Kidney capillary endothelial cell (primary cell): ENCODE results near the gene MYH6.
"Not testable (repeated sequence)": the region's sequence is repeated elsewhere in the genome, so short reads cannot be mapped to it uniquely, and the experiment has no call there.

Experiments used
- DNase-seq: peaks from one replicate; pipeline ENCODE4 v3.0.0-alpha.2; 2018; ENCODE audit warnings: low spot score

MYH6 gene

DNA sequence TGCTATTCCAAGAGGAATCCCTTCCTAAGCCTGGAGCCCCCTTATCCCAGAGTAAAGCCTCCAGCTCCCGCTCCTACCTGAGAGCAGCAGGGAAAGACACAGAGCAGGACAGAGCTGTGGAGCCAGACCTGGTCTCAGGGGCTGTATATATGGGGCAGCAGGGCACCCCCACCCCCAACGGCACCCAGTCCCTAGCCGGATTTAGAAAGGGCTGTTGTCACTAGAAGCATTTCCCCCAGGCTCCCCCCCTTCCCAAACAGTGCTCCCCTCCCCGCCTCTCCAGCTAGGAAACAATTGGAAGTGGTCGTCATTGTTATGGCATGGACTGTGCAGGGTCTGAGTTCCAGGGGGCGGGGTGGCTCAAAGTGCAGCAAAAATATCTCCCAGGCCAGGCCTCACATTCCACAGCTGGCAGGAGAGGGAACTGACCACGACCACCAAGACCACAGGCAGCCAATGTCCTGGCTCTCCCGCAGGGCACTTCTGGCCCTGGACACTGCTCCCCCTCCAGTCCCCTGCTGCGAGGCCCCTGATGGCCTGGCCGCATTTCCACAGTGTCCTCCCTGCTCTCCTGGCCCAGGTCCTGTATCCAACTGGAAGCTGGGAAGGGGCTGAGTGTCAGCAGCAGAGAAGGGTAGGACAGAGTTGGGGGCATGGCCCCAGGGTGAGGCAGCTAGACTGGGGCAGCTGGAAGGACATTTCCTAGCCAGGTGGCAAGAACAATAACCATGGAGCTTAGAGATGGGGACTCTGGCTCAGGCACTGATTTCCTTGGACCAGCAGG is 27.7 kb upstream of the MYH6 start, which contains the start of gene MYH7:
TSS of gene MYH7 (minus strand) at position 118 of the 784 bp plus-strand sequence. CDS start 1,928 bp downstream, outside the sequence.
- DNase-seq, result no peak

GRCh38 chr14:23434488-23435222 is 26.6 kb upstream of the MYH6 start:
- DNase-seq, result no peak

DNA sequence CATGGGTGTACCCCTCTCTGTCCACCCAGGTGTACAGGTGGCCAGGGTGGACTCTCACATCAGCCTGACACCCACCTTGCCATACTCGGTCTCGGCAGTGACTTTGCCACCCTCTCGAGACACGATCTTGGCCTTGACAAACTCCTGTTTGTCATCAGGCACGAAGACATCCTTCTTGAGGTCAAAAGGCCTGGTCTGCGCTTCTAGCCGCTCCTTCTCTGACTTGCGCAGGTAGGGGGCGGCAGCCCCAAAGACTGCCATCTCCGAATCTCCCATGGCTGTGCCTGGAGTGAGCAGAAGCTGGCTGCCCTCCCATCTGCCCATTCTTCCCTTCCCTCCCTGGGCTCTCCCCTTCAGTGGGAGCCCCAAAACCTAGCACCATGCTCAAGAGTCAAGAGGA is 25.4 kb upstream of the MYH6 start:
- no peak for DNase-seq

- DNase-seq, result no peak
Observed at GRCh38 chr14:23432946-23433345, 24.9 kb upstream of the MYH6 start.

- no peak for DNase-seq
Observed at GRCh38 chr14:23432102-23432925, 24.2 kb upstream of the MYH6 start.

- DNase-seq, result no peak
Observed at GRCh38 chr14:23431486-23431885, 23.4 kb upstream of the MYH6 start.

DNA sequence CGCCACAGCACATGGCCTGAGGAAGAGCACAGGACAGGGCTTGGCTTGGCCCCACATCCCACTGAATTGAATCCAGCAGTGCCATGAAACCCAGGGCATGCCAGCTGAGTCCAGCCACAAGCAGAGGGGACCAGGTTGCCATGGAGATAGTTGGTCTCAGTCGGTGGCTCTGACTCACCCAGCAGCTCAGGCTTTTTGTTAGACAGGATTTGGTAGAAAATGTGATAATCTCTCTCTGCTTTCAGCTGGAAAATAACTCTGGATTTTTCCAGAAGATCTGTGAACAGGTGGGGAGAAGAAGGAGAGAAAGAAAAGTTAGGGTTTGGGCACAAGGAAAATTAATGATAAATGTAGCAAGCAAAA is 22.6 kb upstream of the MYH6 start:
- DNase-seq, result peak; percentile 7

- no peak for DNase-seq
Observed at GRCh38 chr14:23430016-23430722, 22.1 kb upstream of the MYH6 start.

DNA sequence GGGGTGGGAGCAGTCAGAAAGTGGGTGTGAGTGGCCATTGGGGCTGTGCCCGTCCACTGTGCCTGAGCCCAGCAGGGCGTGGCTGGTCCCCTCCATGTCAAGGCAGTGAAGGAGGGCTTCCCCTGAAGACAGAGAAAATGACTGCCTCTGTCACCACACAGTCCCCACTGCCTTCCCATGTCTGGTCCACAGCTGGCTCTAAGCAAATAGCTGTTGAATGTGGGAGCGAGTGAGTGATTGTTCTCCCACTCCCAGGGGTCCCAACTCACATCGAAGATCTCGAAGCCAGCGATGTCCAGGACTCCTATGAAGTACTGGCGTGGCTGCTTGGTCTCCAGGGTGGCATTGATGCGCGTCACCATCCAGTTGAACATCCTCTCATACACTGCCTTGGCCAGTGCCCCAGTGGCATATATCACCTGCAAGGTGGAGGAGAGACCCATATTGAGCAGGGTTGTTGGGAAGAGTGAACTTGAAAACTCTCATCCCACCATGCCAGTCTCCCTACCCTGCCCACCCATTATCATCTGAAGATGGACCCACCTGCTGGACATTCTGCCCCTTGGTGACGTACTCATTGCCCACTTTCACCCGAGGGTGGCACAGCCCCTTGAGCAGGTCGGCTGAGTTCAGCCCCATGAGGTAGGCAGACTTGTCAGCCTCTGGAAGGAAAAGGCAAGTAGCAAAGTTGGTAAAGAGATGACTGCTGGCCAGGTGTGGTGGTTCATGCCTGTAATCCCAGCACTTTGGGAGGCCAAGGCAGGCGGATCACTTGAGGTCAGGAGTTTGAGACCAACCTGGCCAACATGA is 20.8 kb upstream of the MYH6 start:
- no peak for DNase-seq

GRCh38 chr14:23425798-23426197 is 17.7 kb upstream of the MYH6 start:
- DNase-seq, result not testable (repeated sequence)

DNA sequence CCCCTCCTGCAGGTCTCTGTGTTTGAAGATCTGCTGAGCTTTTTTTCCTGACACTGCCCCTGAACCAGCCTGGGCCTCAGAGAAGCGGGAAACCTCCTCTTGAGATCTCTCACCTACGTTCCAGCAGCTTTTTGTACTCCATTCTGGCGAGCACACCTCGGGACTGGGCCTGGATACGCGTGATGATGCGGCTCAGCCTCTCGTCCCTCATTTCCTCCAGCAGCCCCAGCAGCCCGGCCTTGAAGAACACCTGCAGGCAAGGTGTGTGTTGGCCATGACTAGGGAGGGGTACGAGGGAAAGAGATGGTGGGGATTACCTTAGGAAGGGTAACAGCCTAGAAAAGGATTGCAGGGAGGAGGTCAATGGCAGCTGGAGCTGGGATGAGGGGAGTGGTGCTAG is 17.1 kb upstream of the MYH6 start:
- no peak for DNase-seq

- no peak for DNase-seq
Observed at GRCh38 chr14:23423657-23424056, 15.6 kb upstream of the MYH6 start.

GRCh38 chr14:23421594-23421993 is 13.5 kb upstream of the MYH6 start:
- no peak for DNase-seq

- not testable (repeated sequence) for DNase-seq
Observed at GRCh38 chr14:23419646-23420045, 11.6 kb upstream of the MYH6 start.

- no peak for DNase-seq
Observed at GRCh38 chr14:23418021-23418420, 9.9 kb upstream of the MYH6 start.

DNA sequence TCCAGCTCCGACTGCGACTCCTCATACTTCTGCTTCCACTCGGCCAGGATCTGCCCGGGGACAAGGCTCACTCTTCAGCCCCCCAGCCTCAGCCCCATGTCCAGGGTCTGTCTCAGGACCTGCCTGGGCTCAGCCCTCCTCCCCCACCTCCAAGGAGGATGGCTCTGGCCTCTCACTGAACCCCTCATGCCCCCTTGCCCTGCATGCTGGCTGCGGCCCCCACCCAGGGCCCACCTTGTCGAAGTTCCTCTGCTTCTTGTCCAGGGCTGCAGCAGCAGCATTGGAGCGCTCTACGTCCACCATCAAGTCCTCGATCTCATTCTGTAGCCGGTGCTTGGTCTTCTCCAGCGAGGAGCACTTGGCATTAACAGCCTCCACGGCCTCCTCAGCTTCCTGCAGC is 9.2 kb upstream of the MYH6 start:
- DNase-seq, result not testable (repeated sequence)

DNA sequence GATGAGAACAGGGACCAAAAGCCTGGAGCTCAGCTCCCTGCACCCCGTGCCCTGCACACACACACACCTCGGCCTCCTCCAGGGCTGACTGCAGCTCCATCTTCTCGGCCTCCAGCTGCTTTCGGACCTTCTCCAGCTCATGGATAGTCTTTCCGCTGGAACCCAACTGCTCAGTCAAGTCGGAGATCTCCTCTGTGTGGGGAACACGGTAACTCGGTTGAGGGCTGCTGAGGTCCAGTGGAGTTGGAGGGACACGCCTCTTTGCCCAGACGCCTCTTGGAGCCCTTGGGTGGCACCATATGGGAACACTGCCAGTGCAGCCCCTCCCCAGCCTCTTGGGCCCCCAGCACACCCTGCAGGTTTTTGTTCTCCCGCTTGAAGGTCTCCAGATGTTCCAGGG is 8.7 kb upstream of the MYH6 start:
- DNase-seq, result no peak

DNA sequence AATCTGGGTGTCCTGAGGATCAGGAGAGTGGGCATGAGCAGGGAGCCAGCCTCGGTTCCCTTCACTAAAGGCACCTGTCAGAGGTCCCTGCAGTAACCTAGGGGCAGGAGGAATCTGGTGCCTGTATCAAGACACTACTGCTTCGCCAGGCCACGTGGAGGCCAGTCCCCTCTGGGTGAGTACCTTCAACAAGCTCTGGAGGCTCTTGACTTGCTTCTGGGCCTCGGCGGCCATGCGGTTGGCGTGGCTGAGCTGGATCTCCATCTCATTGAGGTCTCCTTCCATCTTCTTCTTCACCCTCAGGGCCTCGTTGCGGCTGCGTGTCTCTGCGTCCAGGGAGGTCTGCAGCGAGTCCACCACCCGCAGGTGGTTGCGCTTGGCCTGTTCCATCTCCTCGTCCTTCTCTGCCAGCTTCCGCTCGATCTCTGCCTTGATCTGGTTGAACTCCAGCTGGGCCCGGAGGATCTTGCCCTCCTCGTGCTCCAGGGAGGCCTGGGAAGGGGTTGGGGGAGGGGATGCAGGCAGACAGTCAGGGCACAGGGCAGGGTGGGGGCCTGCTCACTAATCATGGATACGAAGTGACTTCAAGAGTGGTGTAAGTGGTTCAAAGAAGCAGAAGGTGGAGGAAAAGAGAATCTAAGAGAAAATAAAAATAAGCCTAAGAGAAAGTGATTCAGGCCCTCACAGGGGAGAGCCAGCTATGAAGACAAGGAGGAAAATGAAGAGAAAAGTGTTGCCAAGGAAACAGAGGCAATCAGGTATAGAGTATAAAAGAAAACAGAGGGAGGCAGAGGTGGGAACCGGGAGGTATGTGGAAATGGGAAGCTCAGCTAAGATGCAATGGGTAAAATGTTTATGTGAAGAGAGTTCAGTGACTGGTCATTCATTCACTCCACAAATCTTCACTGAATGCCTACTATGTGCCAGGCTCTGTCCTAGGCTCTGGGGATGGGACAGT is 8.0 kb upstream of the MYH6 start:
- DNase-seq, result no peak

DNA sequence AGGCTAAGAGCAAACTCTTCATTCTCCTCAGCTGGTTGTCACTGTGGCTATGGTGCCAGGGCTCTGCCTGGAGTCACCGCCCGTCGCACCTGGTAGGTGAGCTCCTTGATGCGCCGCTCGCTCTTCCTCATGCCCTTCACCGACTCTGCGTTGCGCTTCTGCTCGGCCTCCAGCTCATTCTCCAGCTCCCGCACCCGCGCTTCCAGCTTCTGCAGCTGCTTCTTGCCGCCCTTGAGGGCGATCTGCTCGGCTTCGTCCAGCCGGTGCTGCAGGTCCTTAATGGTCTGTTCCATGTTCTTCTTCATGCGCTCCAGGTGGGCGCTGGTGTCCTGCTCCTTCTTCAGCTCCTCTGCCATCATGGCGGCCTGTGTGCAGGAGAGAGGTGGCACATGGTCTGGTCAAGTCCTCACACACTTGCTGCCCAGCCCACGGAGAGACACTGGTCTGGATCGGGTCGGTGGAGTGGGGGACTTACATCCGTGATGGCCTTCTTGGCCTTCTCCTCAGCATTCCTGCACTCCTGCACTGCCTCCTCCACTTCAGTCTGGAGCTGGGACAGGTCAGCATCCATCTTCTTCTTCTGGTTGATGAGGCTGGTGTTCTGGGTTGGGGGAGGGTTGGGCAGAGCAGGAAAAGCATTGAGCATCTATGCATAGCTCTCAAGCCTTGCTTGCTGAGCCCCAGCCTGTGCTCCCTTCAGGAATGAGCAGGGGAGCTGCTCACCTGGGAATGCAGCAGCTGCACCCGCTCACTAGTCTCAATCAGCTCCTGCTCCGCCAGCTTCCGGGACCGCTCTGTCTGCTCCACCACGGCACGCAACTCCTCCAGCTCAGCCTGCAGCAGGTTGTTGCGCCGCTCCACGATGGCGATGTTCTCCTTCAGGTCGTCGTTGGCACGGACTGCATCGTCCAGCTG is 7.1 kb upstream of the MYH6 start:
- no peak for DNase-seq
